Measurements from ENCODE around the gene MAN2B2.
A peak's percentile ranks its signal among the peaks of the same experiment; 100 is the strongest.

Gene MAN2B2

DNA sequence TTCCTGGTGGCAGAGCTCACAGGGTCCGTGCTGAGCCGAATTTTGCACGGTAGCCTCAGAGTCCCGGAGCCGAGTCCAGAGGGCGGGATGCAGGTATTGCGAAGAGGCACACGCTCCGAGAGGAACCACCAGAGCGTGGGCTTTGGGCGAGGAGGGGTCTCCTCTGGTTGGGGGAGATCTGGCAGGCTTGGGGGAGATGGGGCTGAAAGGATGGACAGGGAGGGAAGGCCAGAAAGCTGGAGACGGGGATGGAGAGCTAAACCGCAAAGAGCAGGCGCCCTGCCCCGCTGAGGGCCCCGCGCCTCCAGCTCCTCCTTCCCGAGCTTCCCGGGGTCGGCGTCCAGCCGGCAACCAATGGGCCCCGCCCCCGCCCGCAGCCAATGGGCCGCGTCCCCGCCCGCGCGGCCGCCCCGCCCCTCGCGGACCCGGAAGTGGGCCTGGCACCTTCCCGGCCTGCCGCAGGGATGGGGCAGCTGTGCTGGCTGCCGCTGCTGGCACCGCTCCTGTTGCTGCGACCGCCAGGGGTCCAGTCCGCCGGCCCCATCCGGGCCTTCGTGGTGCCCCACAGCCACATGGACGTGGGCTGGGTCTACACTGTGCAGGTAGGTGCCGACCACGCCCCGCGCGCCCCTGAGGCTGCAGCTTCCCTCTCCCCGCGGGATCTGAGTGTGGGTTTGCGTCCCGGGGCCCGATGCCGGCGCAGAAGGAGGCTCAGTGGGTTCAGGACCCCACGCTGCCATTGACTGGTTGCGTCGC is at the start of gene MAN2B2:
TSS of gene MAN2B2 (plus strand) at position 443 of the 756 bp plus-strand sequence. CDS start at position 465, 22 bp downstream.
- peak; percentile 93 for DNase-seq (ENCODE audit: low spot score)

DNA sequence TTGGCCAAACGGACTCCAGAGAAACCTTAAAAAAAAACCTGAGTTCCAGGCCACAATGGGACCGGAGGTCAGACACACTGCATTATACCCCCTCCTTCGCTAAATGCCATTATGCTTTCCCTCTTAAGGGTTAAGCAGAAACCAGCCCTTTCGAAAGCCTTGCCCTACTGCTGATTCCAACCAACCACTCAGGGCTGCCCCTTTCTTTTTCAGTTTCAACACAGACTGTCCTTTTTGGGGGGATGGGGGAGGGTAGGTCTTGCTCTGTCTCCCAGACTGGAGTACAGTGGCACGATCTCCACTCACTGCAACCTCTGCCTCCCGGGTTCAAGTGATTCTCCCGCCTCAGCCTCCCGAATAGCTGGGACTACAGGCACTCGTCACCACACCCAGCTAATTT is 49.5 kb upstream of the MAN2B2 start:
- no peak for DNase-seq (ENCODE audit: low spot score)

DNA sequence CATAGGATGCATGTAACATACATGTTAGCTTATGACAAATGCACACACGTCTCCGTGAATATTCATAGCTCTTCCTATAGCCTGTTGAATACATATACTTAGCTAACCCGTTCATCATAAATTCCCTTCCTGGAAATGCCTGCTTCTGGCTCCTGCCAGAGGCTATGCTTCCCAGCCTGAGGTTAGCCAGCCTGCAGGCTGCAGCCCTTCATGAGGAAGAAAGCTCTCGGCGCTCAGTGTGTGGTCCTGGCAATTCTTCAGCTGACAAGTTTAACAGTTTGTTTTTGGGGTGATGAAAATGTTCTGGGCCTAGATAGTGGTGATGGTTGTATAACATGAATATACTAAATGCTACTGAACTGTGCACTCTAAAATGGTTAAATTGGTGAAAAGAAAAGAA is 48.8 kb upstream of the MAN2B2 start:
- DNase-seq (ENCODE audit: low spot score): no peak

- no peak for DNase-seq (ENCODE audit: low spot score)
Observed at GRCh38 chr4:6526671-6527091, 48.3 kb upstream of the MAN2B2 start.

GRCh38 chr4:6527259-6527658 is 47.7 kb upstream of the MAN2B2 start:
- no peak for DNase-seq (ENCODE audit: low spot score)

DNA sequence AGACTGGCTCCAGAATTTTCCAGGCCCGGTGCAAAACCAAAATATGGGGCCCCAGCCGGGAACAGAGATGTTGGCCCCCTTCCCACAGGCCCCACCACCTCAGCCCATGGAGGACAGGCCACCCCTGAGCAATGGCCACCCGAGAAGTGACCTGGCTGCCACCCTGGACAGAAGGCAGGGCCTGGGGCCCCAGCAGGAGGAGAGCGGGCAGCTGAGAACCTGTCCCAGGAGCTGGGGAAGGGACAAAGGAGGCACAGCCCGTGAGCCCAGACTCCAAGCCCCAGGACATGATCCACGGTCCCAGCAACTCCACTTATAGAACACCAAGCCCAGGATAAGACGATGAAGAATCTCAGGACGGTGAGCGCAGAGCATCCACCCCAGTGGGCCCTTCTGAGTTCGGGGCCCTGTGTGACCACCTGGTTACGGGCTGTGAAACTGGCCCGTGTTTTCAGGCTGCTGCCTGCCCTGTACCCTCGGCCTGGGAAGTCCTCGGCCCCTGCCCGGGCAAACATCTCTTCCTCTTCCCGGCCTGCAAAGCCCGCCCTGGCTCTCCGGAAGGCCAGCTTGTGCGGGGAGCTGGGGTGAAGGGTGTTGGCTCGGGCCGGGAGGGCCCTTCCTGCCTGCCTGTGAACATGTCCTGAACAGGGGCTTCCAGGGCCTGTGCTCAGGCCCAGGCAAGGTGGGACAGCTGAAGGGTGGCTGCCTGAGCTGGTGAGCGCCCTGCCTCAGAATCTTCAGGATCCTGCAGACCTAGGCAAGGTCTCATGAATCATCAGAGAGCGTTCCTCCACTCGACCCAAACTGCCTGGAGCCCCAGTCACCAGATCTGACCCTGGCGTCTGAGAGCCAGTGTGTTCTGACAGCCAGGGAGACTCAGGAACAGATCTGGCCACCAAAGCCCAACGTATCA is 47.0 kb upstream of the MAN2B2 start:
- no peak for DNase-seq (ENCODE audit: low spot score)

- no peak for DNase-seq (ENCODE audit: low spot score)
Observed at GRCh38 chr4:6529021-6529420, 46.0 kb upstream of the MAN2B2 start.

DNA sequence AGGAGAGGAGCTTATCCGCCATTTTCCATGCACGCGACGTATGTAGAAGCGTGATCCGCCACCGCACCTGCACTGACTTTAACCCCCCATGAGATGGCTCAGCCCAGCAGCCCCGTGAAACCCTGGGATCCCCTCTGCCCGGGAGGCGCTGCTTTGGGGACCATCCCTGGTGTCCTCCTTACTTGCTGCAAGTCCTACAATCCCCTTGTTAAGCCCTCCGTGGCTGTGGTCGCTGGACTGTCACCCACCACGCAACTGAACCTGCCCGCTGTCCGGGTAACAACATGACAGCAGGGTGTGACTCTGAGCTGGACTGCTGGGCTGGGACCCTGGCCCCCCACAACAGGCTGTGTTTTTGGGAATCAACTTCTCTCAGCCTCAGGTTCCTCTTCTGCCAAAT is 44.7 kb upstream of the MAN2B2 start:
- no peak for DNase-seq (ENCODE audit: low spot score)

GRCh38 chr4:6530964-6531363 is 44.0 kb upstream of the MAN2B2 start:
- DNase-seq (ENCODE audit: low spot score): no peak

DNA sequence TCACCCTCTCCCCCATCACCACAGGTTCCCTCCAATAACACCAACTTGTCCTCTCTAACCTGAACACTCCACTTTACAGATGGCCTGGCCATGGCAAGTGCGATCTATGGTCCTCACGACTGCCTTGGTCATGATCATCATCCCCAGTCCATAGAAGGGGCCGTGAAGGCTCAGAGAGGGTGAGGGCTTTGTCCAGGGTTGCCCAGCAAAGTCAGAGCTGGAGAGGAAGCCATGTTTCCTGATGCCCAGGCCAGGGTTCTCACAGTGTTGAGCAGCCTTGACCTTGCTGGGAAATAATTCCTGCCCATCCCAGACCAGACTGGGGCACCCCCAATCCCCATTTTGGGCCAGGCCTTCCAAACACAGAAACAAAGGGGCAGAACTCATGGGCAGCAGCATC is 42.9 kb upstream of the MAN2B2 start:
- no peak for DNase-seq (ENCODE audit: low spot score)

- no peak for DNase-seq (ENCODE audit: low spot score)
Observed at GRCh38 chr4:6532658-6533057, 42.3 kb upstream of the MAN2B2 start.

DNA sequence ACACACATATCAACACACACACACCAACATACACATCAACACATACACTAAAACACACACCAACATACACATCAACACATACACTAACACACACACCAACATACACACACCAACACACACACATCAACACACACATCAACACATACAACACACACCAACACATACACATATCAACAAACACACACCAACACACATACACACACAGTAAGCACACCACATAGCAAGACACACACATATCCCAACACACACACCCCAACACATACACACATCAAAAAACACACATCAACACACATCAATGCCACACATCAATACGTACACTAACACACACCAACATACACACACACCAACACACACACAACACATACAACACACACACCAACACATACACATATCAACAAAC is 40.9 kb upstream of the MAN2B2 start:
- DNase-seq (ENCODE audit: low spot score): no peak

DNA sequence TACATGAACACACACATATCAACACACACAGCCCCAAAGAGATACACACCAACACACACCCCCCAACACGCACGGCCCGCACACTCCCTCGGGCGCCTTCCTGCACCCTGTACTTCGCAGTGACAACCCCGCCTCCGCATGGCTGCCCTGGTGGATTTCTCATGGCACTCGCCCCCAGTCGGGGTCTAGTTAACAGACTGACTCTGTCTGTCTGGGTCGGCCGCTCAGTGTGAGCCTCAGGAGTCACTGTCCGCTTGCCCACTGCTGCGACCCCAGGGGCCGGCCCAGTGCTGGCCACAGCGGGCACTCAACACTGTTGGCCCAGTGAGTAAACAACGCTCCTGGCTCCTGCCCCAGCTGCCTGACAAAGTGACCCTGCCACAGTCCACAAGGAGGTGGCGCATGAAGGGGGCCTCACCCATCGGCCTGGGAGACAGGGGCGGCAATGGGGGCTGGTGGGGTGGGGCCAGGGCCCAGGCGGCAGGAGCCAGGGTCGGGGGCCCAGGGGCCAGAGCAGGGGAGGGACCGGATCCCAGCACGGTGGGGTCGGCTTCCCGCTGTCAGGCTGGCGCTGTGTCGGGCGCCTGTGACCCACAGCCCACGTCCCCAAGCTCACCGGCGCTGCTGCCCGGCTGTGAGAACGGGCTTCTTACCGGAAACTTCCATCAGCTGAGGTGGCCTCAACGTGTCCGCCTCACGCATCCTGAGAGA is 40.2 kb upstream of the MAN2B2 start:
- no peak for DNase-seq (ENCODE audit: low spot score)

DNA sequence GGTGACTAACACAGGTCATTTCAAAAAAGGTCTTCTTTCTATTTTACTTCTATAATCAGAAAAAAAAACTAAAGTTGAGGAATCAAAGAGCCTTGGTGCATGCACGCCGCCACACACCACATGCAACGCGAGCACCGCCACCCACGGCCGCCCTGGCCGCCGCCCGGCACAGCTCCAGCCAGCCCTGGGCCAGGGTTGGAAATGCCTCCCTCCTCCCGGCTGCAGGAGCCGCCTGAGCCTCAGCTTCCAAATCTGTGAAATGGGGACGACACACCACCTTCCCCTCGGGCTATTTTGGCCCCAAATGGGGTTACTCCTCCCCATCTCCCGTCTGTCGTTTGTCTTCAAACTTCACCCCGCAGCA is 39.7 kb upstream of the MAN2B2 start:
- DNase-seq (ENCODE audit: low spot score): no peak

DNA sequence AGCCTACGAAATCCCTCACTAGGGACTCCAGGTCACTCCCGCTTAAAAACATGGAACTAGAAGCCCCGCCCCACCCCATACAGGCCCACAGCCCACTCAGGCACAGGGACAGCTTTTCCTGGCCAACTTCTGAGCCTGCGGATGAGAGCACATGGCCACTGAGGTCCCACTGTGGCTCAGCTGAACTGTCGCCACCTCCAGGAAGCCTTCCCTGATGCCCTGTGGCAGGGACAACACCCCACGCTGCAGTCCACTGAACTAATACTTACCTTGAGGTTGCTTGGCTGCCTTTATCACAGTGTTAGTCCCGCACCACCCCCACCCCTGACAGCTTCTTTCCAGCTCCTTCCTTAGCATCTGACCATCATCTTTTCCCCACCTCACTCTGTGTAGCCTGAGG is 39.3 kb upstream of the MAN2B2 start:
- DNase-seq (ENCODE audit: low spot score): no peak

DNA sequence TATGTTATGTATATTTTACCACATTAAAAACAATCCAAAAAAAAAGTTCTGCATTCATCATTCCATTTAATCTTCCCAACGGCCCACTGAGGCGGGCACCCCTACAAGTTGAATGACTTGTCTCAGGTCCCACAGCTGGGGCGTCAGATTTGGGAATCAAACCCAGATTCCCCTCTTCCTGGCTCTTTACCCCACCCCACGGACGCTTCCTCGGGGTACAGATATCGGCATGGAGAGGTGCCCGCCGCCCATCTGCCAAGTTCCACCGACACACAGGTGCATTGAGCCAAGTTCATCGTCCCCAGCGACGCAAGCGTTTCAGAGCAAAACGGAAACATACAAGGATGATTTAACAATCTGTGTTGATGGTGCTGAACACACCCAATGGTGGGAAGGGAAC is 36.9 kb upstream of the MAN2B2 start:
- no peak for DNase-seq (ENCODE audit: low spot score)

DNA sequence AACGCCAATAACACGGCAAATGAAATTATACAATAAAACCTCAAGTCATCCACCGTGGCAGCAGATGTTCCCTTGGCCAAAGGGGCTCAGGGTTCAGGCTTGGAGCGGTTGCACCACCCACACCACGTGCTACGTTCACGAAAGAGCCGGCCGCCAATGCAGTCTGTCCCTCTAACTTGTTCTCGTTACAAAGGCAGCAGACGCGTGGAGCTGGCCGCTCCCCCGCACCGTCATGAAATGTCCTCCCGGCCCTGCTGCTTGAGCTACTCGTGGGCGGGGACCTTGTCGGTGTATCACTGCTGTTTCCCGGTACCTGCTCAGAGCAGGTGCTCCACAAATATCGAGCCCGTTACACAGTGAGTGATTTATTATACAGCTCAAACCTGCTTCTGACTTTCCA is 36.4 kb upstream of the MAN2B2 start:
- no peak for DNase-seq (ENCODE audit: low spot score)

DNA sequence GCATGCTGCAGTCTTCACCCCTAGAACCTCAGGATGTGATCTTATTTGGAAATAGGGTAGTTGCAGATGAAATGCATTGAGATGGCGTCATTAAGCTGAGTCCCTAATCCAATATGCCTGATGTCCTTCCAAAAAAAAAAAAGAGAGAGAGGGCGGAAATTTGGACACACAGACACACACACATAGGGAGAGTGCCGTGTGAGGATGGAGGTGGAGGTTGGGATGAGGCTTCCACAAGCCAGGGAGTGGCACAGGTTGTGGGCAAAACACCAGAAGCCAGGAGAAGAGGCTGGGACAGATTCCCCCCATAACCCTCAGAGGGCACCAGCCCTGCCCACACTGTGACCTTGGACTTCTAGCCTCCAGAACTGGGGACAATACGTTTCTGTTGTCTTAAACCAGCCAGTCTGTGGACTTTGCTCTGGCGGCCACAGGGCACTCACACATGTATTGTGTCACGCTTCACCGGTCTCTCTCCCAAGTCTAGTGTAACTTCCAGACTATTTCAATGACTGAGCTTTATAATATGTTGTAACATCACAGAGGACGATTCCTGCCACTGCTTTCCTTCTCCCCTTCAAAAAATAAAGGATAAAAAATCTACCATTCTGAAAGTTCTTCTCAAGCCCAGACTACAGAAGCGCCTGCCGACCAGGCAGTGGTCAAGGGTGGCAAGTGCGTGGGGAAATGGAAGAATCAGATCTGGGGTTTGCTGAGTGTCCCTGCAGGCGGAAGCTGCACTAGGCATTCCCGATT is 35.8 kb upstream of the MAN2B2 start:
- DNase-seq (ENCODE audit: low spot score): no peak

GRCh38 chr4:6540879-6541278 is 34.1 kb upstream of the MAN2B2 start:
- no peak for DNase-seq (ENCODE audit: low spot score)

DNA sequence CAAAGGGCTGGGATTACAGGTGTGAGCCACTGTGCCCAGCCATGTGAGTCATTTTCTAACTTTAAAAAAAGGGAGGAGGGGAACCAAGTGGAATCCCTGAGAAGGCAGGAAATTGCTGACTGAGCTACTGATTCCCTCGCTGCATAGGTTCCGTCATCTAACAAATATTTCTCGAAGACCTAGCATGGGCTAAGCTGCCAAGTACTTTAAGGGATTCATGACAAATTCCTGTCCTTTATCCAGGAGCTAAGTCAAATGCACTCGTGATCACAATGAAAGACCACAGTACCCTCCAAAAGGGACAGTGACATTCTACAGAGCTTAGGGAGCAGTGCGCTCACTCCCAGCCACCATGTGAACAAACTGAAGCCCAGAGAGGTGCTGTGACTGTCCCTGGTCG is 33.2 kb upstream of the MAN2B2 start:
- DNase-seq (ENCODE audit: low spot score): no peak

GRCh38 chr4:6542951-6543350 is 32.0 kb upstream of the MAN2B2 start:
- DNase-seq (ENCODE audit: low spot score): no peak

DNA sequence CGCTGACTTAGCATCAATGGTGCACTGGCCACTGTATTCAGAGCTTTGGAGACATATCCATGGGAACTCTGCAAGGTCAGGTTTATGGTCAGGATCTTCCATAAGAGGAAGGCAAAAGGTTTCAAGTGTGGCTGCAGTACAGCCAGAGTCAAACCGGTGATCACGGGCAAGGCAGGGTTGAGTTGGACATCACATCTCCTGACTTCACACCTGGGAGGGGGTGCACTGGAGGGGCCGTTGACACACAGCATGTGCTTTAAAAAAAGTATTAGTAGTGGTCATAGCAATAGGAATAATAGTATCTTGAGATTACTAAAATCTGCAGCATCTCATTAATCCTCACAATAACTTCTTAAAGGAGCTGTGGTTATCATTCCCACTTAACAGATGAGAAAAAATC is 28.9 kb upstream of the MAN2B2 start:
- DNase-seq (ENCODE audit: low spot score): no peak

Data from left forelimb (tissue), 1 donor.